ENCODE results near the gene PRUNE2. TPM values are rescaled to one million over a fixed set of nuclear protein-coding genes. Genes with fewer than 3 reads are reported as not detected.

Gene PRUNE2
- total RNA-seq, 1 donor from 2014 or later: 8.7 TPM

GRCh38 chr9:76586390-76587314 lies 319.3 kb downstream of the PRUNE2 start:
- FAIRE-seq (no peak), DNase-seq (ENCODE audit: low read depth) (no peak)
- Histone ChIP-seq H3K27ac (ENCODE audit: low read depth, low read length) (no peak overlapping the region), H3K4me3 (ENCODE audit: insufficient read depth, low read depth, low read length) (no peak overlapping the region), H3K9me3 (ENCODE audit: insufficient read depth, low read depth, low read length) (no peaks in the 10 kb centered on the region), H4K20me1 (ENCODE audit: insufficient read depth, low read length) (no peaks in the 10 kb centered on the region), H3K4me2 (ENCODE audit: low read length) (no peak overlapping the region), H3K36me3 (ENCODE audit: insufficient read depth, low read length) (no peaks in the 10 kb centered on the region), H3K9ac (ENCODE audit: low read length) (no peak overlapping the region), H3K27me3 (ENCODE audit: insufficient read depth, low read length) (no peaks in the 10 kb centered on the region), H2AFZ (ENCODE audit: low read depth, low read length) (no peak overlapping the region), H3K4me1 (ENCODE audit: insufficient read depth, low read length) (no peaks in the 10 kb centered on the region), H3K79me2 (ENCODE audit: insufficient read depth, low read length) (no peaks in the 10 kb centered on the region)
- Mint-ChIP-seq H3K9me3 (ENCODE audit: unreplicated experiment) (no peaks in the 10 kb centered on the region), H3K27me3 (ENCODE audit: low read depth, unreplicated experiment) (peaks cover 23% of the 10 kb centered on the region), H3K36me3 (ENCODE audit: low read depth, unreplicated experiment) (no peaks in the 10 kb centered on the region), H3K4me3 (ENCODE audit: unreplicated experiment) (no peak overlapping the region), H3K27ac (ENCODE audit: unreplicated experiment) (no peak overlapping the region), H3K4me1 (ENCODE audit: low read depth, unreplicated experiment) (no peaks in the 10 kb centered on the region)
- TF ChIP-seq CTCF (IDR thresholded peaks at IDR 0.05; ENCODE audit: insufficient read depth, low read depth, low read length) (no peak), EZH2 (IDR thresholded peaks at IDR 0.05; ENCODE audit: insufficient read depth, low read length) (no peak)

DNA sequence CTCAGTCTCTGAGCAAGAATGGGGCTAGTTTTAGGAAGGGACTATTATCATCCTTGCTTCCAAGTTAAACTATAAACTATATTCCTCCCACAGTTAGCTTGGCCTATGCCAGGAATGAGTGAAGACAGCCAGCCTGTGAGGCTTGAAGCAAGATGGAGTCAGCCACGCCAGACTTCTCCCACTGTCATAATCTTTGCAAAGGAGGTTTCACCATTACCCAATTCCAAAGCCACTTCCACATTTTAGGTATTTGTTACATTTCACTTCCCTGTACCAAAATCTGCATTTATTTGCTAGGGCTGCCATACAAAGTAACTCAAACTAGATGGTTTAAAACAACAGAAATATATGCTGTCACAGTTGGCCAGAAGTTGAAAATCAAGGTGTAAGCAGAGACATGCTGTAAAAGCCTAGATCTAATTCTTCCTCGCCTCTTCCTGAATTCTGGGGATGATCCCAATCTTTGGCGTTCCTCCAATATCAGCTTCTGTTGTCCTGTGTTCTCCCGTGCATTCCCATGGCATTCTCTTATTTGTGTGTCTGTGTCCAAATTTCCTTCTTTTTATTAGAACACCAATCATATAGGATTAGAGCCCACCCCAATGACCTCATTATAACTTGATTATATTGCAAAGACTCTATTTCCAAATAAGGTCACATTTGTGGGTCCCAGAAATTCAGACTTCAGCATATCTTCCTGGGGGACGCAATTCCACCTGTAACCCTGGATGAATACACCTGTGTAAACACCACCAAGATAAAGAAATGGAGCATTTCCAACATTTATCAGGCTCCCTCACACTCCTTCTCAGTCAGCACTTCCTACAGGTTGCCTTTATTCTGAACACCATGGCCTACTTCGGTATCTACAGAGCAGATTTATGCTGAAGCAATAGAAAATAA lies 320.2 kb downstream of the PRUNE2 start:
- Histone ChIP-seq H3K79me2 (ENCODE audit: insufficient read depth, low read length) (no peaks in the 10 kb centered on the region), H3K36me3 (ENCODE audit: insufficient read depth, low read length) (no peaks in the 10 kb centered on the region), H3K4me1 (ENCODE audit: insufficient read depth, low read length) (no peaks in the 10 kb centered on the region), H3K9me3 (ENCODE audit: insufficient read depth, low read depth, low read length) (no peaks in the 10 kb centered on the region), H3K4me3 (ENCODE audit: insufficient read depth, low read depth, low read length) (no peak overlapping the region), H4K20me1 (ENCODE audit: insufficient read depth, low read length) (no peaks in the 10 kb centered on the region), H3K27me3 (ENCODE audit: insufficient read depth, low read length) (no peaks in the 10 kb centered on the region), H3K4me2 (ENCODE audit: low read length) (no peak overlapping the region), H3K27ac (ENCODE audit: low read depth, low read length) (no peak overlapping the region), H2AFZ (ENCODE audit: low read depth, low read length) (no peak overlapping the region), H3K9ac (ENCODE audit: low read length) (no peak overlapping the region)
- Mint-ChIP-seq H3K27me3 (ENCODE audit: low read depth, unreplicated experiment) (peaks cover 22% of the 10 kb centered on the region), H3K36me3 (ENCODE audit: low read depth, unreplicated experiment) (no peaks in the 10 kb centered on the region), H3K9me3 (ENCODE audit: unreplicated experiment) (no peaks in the 10 kb centered on the region), H3K27ac (ENCODE audit: unreplicated experiment) (no peak overlapping the region), H3K4me3 (ENCODE audit: unreplicated experiment) (no peak overlapping the region), H3K4me1 (ENCODE audit: low read depth, unreplicated experiment) (no peaks in the 10 kb centered on the region)
- TF ChIP-seq CTCF (IDR thresholded peaks at IDR 0.05; ENCODE audit: insufficient read depth, low read depth, low read length): no peak
- no peak for TF ChIP-seq EZH2 (IDR thresholded peaks at IDR 0.05; ENCODE audit: insufficient read depth, low read length)
- DNase-seq (ENCODE audit: low read depth) (no peak), FAIRE-seq (no peak)
